ENCODE data around the gene ZSWIM5.
"Not testable (repeated sequence)": the region's sequence is repeated elsewhere in the genome, so short reads cannot be mapped to it uniquely, and the experiment has no call there.

The ZSWIM5 gene

GRCh38 chr1:45200906-45201500 is 5.4 kb downstream of the ZSWIM5 start:
- no peak for DNase-seq

- no peak for DNase-seq
Measured at GRCh38 chr1:45200435-45200834, 6.0 kb downstream of the ZSWIM5 start.

GRCh38 chr1:45198185-45198584 is 8.2 kb downstream of the ZSWIM5 start:
- no peak for DNase-seq

- DNase-seq: no peak
Measured at GRCh38 chr1:45196863-45197262, 9.5 kb downstream of the ZSWIM5 start.

- DNase-seq: no peak
Measured at GRCh38 chr1:45191418-45191783, 15.0 kb downstream of the ZSWIM5 start.

GRCh38 chr1:45187725-45188124 is 18.7 kb downstream of the ZSWIM5 start:
- no peak for DNase-seq

GRCh38 chr1:45179918-45180519 is 26.4 kb downstream of the ZSWIM5 start:
- not testable (repeated sequence) for DNase-seq

- DNase-seq: no peak
Measured at GRCh38 chr1:45177452-45177851, 29.0 kb downstream of the ZSWIM5 start.

GRCh38 chr1:45172764-45173163 is 33.6 kb downstream of the ZSWIM5 start:
- DNase-seq: no peak

- DNase-seq: no peak
Measured at GRCh38 chr1:45172005-45172404, 34.4 kb downstream of the ZSWIM5 start.

- no peak for DNase-seq
Measured at GRCh38 chr1:45171575-45171974, 34.8 kb downstream of the ZSWIM5 start.

GRCh38 chr1:45170151-45170742 is 36.2 kb downstream of the ZSWIM5 start:
- no peak for DNase-seq

- not testable (repeated sequence) for DNase-seq
Measured at GRCh38 chr1:45167947-45168346, 38.5 kb downstream of the ZSWIM5 start.

- not testable (repeated sequence) for DNase-seq
Measured at GRCh38 chr1:45164307-45164706, 42.1 kb downstream of the ZSWIM5 start.

GRCh38 chr1:45163111-45163510 is 43.3 kb downstream of the ZSWIM5 start:
- DNase-seq: not testable (repeated sequence)

- DNase-seq: peak; percentile 20 to 21
Measured at GRCh38 chr1:45162041-45163035, 44.1 kb downstream of the ZSWIM5 start.

- no peak for DNase-seq
Measured at GRCh38 chr1:45155957-45156356, 50.4 kb downstream of the ZSWIM5 start.

- no peak for DNase-seq
Measured at GRCh38 chr1:45155423-45155822, 51.0 kb downstream of the ZSWIM5 start.

GRCh38 chr1:45152126-45152525 is 54.3 kb downstream of the ZSWIM5 start:
- DNase-seq: no peak

GRCh38 chr1:45148209-45148825 is 58.1 kb downstream of the ZSWIM5 start:
- DNase-seq: no peak

- DNase-seq: no peak
Measured at GRCh38 chr1:45146833-45147232, 59.6 kb downstream of the ZSWIM5 start.

- no peak for DNase-seq
Measured at GRCh38 chr1:45141247-45142003, 65.0 kb downstream of the ZSWIM5 start.
